HCT116 (cell line): ENCODE data around the gene THEMIS. TPM values are rescaled to one million over a fixed set of nuclear protein-coding genes. Genes with fewer than 3 reads are reported as not detected.

Source experiments
- ATAC-seq: fragments of 200-7000 bp; cut with Tn5 transposase; 2 replicates; pipeline ENCODE4 v1.9.1; 2020; ENCODE audit warnings: mild to moderate bottlenecking, moderate library complexity
- BruUV-seq: library from RNA; stranded (reverse); fragments of 400-500 nt; replicated peaks from 2 replicates; lab custom pipeline; 2021; lab: Mats Ljungman, UMichigan
- CTCF ChIA-PET: fragments of 300-600 bp; sonication (Branson Sonifier 250); formaldehyde crosslinking; loops from one replicate; lab custom pipeline; 2021; ENCODE audit warnings: antibody characterized with exemption; lab: Charles Lee
- POLR2A ChIA-PET: fragments of 300-600, 350-600 bp; sonication (Branson Sonifier 250); formaldehyde crosslinking; loops from one replicate; lab custom pipeline; 2021; ENCODE audit warnings: antibody characterized with exemption; lab: Charles Lee
- RAD21 ChIA-PET, 2 experiments: fragments of 300-600 bp; sonication (Branson Sonifier 250); formaldehyde crosslinking; loops; one replicate each; lab custom pipeline; 2023; ENCODE audit warnings: low total read pairs in 2 of 2; ENCODE audit not compliant: uncharacterized antibody in 2 of 2, unreplicated experiment in 2 of 2, low non-redundant PET in 1 of 2; lab: Charles Lee
- DNase-seq: peaks from one replicate; pipeline ENCODE4 v3.0.0-alpha.2; 2010; ENCODE audit warnings: low read depth, low spot score
- H2AFZ ChIP-seq: fragments of 200-600 bp; shearing (Covaris generic), sonication (generic); 2 replicates; pipeline ENCODE4 v1.6.1; 2017; ENCODE audit warnings: low read depth, mixed run types, mixed read lengths, antibody characterized with exemption, low read length; ENCODE audit not compliant: poor library complexity, severe bottlenecking
- H3K27ac ChIP-seq: 2 replicates; pipeline ENCODE4 v1.5.1; 2012; ENCODE audit warnings: low read depth, low read length
- H3K27me3 ChIP-seq: fragments of 200-600 bp; sonication (generic); 2 replicates; pipeline ENCODE4 v1.6.1; 2016; ENCODE audit warnings: mixed run types, low read length, mixed read lengths; ENCODE audit not compliant: insufficient read depth
- H3K36me3 ChIP-seq, 2 experiments: fragments of 200-500 bp in 1 of 2; fragments of 200-600 bp in 1 of 2; sonication (Bioruptor generic) in 1 of 2; sonication (generic) in 1 of 2; 2 replicates each; pipeline versions ENCODE4 v1.5.1 to v1.6.1; 2014 to 2016; ENCODE audit warnings: low read length in 2 of 2, inconsistent platforms in 1 of 2, mixed read lengths in 1 of 2, mixed run types in 1 of 2; ENCODE audit not compliant: insufficient read depth in 2 of 2, control insufficient read depth in 1 of 2
- H3K4me1 ChIP-seq, 2 experiments: fragments of 200-600 bp in 1 of 2; sonication (generic) in 1 of 2; 2 replicates each; pipeline versions ENCODE4 v1.5.1 to v1.6.1; 2012 to 2017; ENCODE audit warnings: low read length in 2 of 2, inconsistent platforms in 1 of 2, mild to moderate bottlenecking in 1 of 2, mixed read lengths in 1 of 2, mixed run types in 1 of 2, moderate library complexity in 1 of 2; ENCODE audit not compliant: insufficient read depth in 2 of 2, control insufficient read depth in 1 of 2
- H3K4me2 ChIP-seq: fragments of 200-600 bp; sonication (generic); 2 replicates; pipeline ENCODE4 v1.6.1; 2017; ENCODE audit warnings: mixed run types, low read length, mixed read lengths
- H3K4me3 ChIP-seq, 2 experiments: fragments of 200-600 bp in 1 of 2; sonication (generic) in 1 of 2; replicated peaks in 1 of 2; 2 replicates each; pipeline ENCODE4 v1.5.1; 2011 to 2016; ENCODE audit warnings: low read length in 2 of 2, control low read depth in 1 of 2, low read depth in 1 of 2, mild to moderate bottlenecking in 1 of 2, mixed read lengths in 1 of 2, mixed run types in 1 of 2
- H3K79me2 ChIP-seq: fragments of 200-600 bp; sonication (generic); 2 replicates; pipeline ENCODE4 v1.6.1; 2017; ENCODE audit warnings: mild to moderate bottlenecking, mixed run types, low read length, moderate library complexity, mixed read lengths; ENCODE audit not compliant: insufficient read depth
- H3K9ac ChIP-seq: fragments of 200-600 bp; sonication (generic); 2 replicates; pipeline ENCODE4 v1.6.1; 2016; ENCODE audit warnings: low read length, mixed read lengths
- H3K9me2 ChIP-seq: fragments of 200-600 bp; sonication (generic), shearing (Covaris generic); 2 replicates; pipeline ENCODE4 v1.6.1; 2017; ENCODE audit warnings: mixed run types, mild to moderate bottlenecking, moderate library complexity; ENCODE audit not compliant: insufficient read depth
- H3K9me3 ChIP-seq, 2 experiments: fragments of 200-500 bp in 1 of 2; fragments of 200-600 bp in 1 of 2; sonication (Bioruptor generic) in 1 of 2; sonication (generic) in 1 of 2; 2 replicates each; pipeline ENCODE4 v1.6.1; 2014 to 2017; ENCODE audit warnings: low read length in 2 of 2, mixed read lengths in 2 of 2, inconsistent platforms in 1 of 2, low read depth in 1 of 2, mild to moderate bottlenecking in 1 of 2, mixed run types in 1 of 2, moderate library complexity in 1 of 2; ENCODE audit not compliant: control insufficient read depth in 1 of 2, insufficient read depth in 1 of 2
- H4K20me1 ChIP-seq: fragments of 200-600 bp; sonication (generic), shearing (Covaris generic); 2 replicates; pipeline ENCODE4 v1.6.1; 2017; ENCODE audit warnings: mixed run types, mild to moderate bottlenecking, moderate library complexity; ENCODE audit not compliant: insufficient read depth
- CEBPB ChIP-seq: IDR thresholded peaks from 2 replicates; pipeline ENCODE4 v1.6.1; 2012; ENCODE audit warnings: low read depth
- EGR1 ChIP-seq: IDR thresholded peaks from 2 replicates; pipeline ENCODE4 v1.6.1; 2012; ENCODE audit warnings: low read depth
- EZH2phosphoT487 ChIP-seq: fragments of 200-600 bp; IDR thresholded peaks from 2 replicates; pipeline ENCODE4 v1.6.1; 2018; ENCODE audit warnings: antibody characterized with exemption, borderline replicate concordance
- FOSL1 ChIP-seq: IDR thresholded peaks from 2 replicates; pipeline ENCODE4 v1.6.1; 2012; ENCODE audit warnings: low read depth
- JUND ChIP-seq: IDR thresholded peaks from 2 replicates; pipeline ENCODE4 v1.6.1; 2012
- POLR2AphosphoS5 ChIP-seq: IDR thresholded peaks from 2 replicates; pipeline ENCODE4 v1.6.1; 2011; ENCODE audit warnings: mild to moderate bottlenecking, low read depth, low read length, moderate library complexity
- RAD21 ChIP-seq: IDR thresholded peaks from 2 replicates; pipeline ENCODE4 v1.6.1; 2012; ENCODE audit warnings: low read depth, mild to moderate bottlenecking
- SP1 ChIP-seq: IDR thresholded peaks from 2 replicates; pipeline ENCODE4 v1.6.1; 2012; ENCODE audit warnings: low read depth
- SRF ChIP-seq: IDR thresholded peaks from 2 replicates; pipeline ENCODE4 v1.6.1; 2012; ENCODE audit warnings: low read depth
- ZNF274 ChIP-seq: fragments of 200-500 bp; sonication (Bioruptor generic); IDR thresholded peaks from 2 replicates; pipeline ENCODE4 v1.6.1; 2014; ENCODE audit warnings: mild to moderate bottlenecking, low read depth, low read length, inconsistent platforms
- intact Hi-C: fragments of 100-400 bp; cut with micrococcal nuclease; formaldehyde crosslinking; loops from 2 replicates; pipeline ENCODE4 v1.10.0; 2022
- total RNA-seq: library from RNA; stranded (reverse); gene quantifications from one replicate; pipeline ENCODE4 v1.2.1, GENCODE V29; 2021; ENCODE audit not compliant: unreplicated experiment
- TF ChIP-seq, protein P1 (sequence below), 3 experiments: fragments of 200-600 bp in 1 of 3; sonication (generic) in 1 of 3; IDR thresholded peaks in 2 of 3; conservative IDR thresholded peaks in 1 of 3; 2 replicates each; pipeline ENCODE4 v1.5.1; 2012 to 2017; ENCODE audit warnings: low read depth in 2 of 3, low read length in 2 of 3, antibody characterized with exemption in 1 of 3, borderline replicate concordance in 1 of 3, control low read depth in 1 of 3, mild to moderate bottlenecking in 1 of 3, mixed read lengths in 1 of 3, mixed run types in 1 of 3, moderate library complexity in 1 of 3; ENCODE audit not compliant: insufficient read depth in 1 of 3
- TF ChIP-seq, protein P2 (sequence below): IDR thresholded peaks from 2 replicates; pipeline ENCODE4 v1.6.1; 2011; ENCODE audit warnings: mild to moderate bottlenecking, low read length, moderate library complexity; ENCODE audit not compliant: insufficient replicate concordance; ENCODE audit errors: extremely low read depth

Gene THEMIS
- total RNA-seq, 1 experiment from 2014 or later = 0.20 TPM

DNA sequence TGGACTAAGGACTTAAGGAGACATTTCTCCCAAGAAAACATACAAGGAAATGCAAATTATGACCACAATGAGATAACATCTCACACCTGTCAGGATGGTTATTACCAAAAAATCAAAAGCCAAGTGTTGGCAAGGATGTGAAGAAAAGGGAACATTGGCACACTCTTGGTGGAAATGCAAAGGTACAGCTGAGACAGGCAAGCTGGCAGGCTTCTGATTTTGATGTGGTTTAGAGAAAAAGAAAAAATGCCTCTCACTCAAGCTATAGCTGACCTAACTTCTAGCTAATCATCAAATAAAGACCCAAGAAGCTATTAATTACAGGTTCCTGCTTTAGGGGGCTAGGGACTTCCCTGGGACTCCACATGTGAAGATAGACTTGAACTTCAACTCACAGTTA is 139.8 kb downstream of the THEMIS start:
- ChIA-PET RAD21 (no interaction called here), CTCF (no interaction called here), POLR2A (no interaction called here)
- no peak overlapping the region for H3K4me2 ChIP-seq
- ATAC-seq (no peak), DNase-seq (no peak)
- TF ChIP-seq EZH2phosphoT487 = no peak
- no peak for TF ChIP-seq JUND
- TF ChIP-seq ZNF274 = no peak
- TF ChIP-seq EGR1 = no peak
- TF ChIP-seq, protein P1, sequence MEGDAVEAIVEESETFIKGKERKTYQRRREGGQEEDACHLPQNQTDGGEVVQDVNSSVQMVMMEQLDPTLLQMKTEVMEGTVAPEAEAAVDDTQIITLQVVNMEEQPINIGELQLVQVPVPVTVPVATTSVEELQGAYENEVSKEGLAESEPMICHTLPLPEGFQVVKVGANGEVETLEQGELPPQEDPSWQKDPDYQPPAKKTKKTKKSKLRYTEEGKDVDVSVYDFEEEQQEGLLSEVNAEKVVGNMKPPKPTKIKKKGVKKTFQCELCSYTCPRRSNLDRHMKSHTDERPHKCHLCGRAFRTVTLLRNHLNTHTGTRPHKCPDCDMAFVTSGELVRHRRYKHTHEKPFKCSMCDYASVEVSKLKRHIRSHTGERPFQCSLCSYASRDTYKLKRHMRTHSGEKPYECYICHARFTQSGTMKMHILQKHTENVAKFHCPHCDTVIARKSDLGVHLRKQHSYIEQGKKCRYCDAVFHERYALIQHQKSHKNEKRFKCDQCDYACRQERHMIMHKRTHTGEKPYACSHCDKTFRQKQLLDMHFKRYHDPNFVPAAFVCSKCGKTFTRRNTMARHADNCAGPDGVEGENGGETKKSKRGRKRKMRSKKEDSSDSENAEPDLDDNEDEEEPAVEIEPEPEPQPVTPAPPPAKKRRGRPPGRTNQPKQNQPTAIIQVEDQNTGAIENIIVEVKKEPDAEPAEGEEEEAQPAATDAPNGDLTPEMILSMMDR (IDR thresholded peaks at IDR 0.05 in 2 of 3, conservative IDR thresholded peaks at IDR 0.05 in 1 of 3; ENCODE audit: borderline replicate concordance in 1 of 3, insufficient read depth in 1 of 3, low read depth in 2 of 3, low read length in 2 of 3) = no peak
- no peak for TF ChIP-seq POLR2AphosphoS5
- TF ChIP-seq FOSL1 = no peak
- TF ChIP-seq SRF = no peak
- no peak for TF ChIP-seq CEBPB
- no peak for TF ChIP-seq RAD21
- no peak for TF ChIP-seq SP1
- TF ChIP-seq, protein P2, sequence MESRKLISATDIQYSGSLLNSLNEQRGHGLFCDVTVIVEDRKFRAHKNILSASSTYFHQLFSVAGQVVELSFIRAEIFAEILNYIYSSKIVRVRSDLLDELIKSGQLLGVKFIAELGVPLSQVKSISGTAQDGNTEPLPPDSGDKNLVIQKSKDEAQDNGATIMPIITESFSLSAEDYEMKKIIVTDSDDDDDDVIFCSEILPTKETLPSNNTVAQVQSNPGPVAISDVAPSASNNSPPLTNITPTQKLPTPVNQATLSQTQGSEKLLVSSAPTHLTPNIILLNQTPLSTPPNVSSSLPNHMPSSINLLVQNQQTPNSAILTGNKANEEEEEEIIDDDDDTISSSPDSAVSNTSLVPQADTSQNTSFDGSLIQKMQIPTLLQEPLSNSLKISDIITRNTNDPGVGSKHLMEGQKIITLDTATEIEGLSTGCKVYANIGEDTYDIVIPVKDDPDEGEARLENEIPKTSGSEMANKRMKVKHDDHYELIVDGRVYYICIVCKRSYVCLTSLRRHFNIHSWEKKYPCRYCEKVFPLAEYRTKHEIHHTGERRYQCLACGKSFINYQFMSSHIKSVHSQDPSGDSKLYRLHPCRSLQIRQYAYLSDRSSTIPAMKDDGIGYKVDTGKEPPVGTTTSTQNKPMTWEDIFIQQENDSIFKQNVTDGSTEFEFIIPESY = no peak
- H2AFZ ChIP-seq = no peak overlapping the region
- H3K4me1 ChIP-seq = no peaks in the 10 kb centered on the region
- no peaks in the 10 kb centered on the region for H3K9me2 ChIP-seq
- H3K79me2 ChIP-seq = no peaks in the 10 kb centered on the region
- H3K27me3 ChIP-seq = no peaks in the 10 kb centered on the region
- no peak overlapping the region for H3K9ac ChIP-seq
- intact Hi-C loops = no loop called here
- no peaks in the 10 kb centered on the region for H3K9me3 ChIP-seq
- H3K4me3 ChIP-seq = no peak overlapping the region
- H4K20me1 ChIP-seq = no peaks in the 10 kb centered on the region
- H3K27ac ChIP-seq = no peak overlapping the region
- H3K36me3 ChIP-seq = no peaks in the 10 kb centered on the region
- no TSS peak for BruUV-seq
